AG04450 (cell line): ENCODE data around the gene VWA3A. TPM values are rescaled to one million over a fixed set of nuclear protein-coding genes. Genes with fewer than 3 reads are reported as not detected.

Experiments
- CTCF ChIA-PET: fragments of 300-600, 350-600 bp; formaldehyde crosslinking; extraction: SDS; loops from one replicate; lab custom pipeline; 2022; ENCODE audit warnings: antibody characterized with exemption, inconsistent platforms; lab: Charles Lee
- POLR2A ChIA-PET: fragments of 350-600 bp; formaldehyde crosslinking; extraction: SDS; loops from one replicate; lab custom pipeline; 2021; ENCODE audit warnings: antibody characterized with exemption, inconsistent platforms; lab: Yijun Ruan, JAX
- DNase-seq: peaks from one replicate; pipeline ENCODE4 v3.0.0-alpha.2; 2011; ENCODE audit warnings: low read depth, low spot score
- H3K27ac ChIP-seq: one replicate; pipeline ENCODE4 v1.5.1; 2012; ENCODE audit warnings: low read depth, low read length, control low read depth
- H3K27me3 ChIP-seq: one replicate; pipeline ENCODE4 v1.6.0; 2012; ENCODE audit warnings: low read length; ENCODE audit not compliant: control insufficient read depth, insufficient read depth
- H3K4me3 ChIP-seq: 2 replicates; pipeline ENCODE4 v1.5.1; 2011; ENCODE audit warnings: mild to moderate bottlenecking, low read depth, low read length, control low read depth
- H3K9me3 ChIP-seq: 2 replicates; pipeline ENCODE4 v1.5.1; 2012; ENCODE audit warnings: low read length; ENCODE audit not compliant: control insufficient read depth, insufficient read depth
- polyA plus RNA-seq: library from polyadenylated mRNA; depleted of rRNA; stranded (reverse); fragments of >200 nt; gene quantifications from 2 replicates; pipeline ENCODE4 v1.2.3, GENCODE V29; 2011
- TF ChIP-seq, protein P1 (sequence below): IDR thresholded peaks from 2 replicates; pipeline ENCODE4 v1.5.1; 2011; ENCODE audit warnings: low read depth, low read length, control low read depth, inconsistent platforms

Gene VWA3A
- polyA plus RNA-seq, 1 experiment = not detected

DNA sequence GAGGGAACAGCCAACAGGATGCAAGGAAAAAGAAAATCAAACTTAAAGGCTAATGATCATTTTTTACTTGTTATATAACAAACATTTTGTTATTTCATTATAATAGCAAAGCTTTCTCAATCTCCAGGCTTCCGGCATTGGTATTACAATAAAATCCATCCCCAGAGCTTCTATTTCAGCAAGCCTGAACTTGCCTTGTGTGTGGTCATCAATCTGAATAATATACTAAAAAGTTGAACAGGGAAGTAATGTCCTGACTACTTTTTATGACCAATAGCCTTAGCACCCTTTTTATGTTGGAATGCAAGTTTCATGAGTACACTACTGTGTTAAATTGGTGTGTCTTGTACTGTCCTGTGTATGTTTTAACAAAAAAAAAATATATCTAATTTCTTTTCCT, 27.1 kb upstream of the VWA3A start:
- CTCF ChIA-PET = interaction anchor here (1.4 to 6.5 kb wide), 2 partner anchors 10 to 12 kb away, joined by 4 to 86 read pairs; no protein-coding TSS in a partner anchor
- peaks cover 6% of the 10 kb centered on the region; the same call in 1 of the 2 replicates for H3K9me3 ChIP-seq
- no peak overlapping the region for H3K4me3 ChIP-seq
- DNase-seq = no peak
- no peaks in the 10 kb centered on the region for H3K27me3 ChIP-seq
- POLR2A ChIA-PET = no interaction called here
- TF ChIP-seq, protein P1, sequence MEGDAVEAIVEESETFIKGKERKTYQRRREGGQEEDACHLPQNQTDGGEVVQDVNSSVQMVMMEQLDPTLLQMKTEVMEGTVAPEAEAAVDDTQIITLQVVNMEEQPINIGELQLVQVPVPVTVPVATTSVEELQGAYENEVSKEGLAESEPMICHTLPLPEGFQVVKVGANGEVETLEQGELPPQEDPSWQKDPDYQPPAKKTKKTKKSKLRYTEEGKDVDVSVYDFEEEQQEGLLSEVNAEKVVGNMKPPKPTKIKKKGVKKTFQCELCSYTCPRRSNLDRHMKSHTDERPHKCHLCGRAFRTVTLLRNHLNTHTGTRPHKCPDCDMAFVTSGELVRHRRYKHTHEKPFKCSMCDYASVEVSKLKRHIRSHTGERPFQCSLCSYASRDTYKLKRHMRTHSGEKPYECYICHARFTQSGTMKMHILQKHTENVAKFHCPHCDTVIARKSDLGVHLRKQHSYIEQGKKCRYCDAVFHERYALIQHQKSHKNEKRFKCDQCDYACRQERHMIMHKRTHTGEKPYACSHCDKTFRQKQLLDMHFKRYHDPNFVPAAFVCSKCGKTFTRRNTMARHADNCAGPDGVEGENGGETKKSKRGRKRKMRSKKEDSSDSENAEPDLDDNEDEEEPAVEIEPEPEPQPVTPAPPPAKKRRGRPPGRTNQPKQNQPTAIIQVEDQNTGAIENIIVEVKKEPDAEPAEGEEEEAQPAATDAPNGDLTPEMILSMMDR = no peak
- no peak overlapping the region for H3K27ac ChIP-seq

DNA sequence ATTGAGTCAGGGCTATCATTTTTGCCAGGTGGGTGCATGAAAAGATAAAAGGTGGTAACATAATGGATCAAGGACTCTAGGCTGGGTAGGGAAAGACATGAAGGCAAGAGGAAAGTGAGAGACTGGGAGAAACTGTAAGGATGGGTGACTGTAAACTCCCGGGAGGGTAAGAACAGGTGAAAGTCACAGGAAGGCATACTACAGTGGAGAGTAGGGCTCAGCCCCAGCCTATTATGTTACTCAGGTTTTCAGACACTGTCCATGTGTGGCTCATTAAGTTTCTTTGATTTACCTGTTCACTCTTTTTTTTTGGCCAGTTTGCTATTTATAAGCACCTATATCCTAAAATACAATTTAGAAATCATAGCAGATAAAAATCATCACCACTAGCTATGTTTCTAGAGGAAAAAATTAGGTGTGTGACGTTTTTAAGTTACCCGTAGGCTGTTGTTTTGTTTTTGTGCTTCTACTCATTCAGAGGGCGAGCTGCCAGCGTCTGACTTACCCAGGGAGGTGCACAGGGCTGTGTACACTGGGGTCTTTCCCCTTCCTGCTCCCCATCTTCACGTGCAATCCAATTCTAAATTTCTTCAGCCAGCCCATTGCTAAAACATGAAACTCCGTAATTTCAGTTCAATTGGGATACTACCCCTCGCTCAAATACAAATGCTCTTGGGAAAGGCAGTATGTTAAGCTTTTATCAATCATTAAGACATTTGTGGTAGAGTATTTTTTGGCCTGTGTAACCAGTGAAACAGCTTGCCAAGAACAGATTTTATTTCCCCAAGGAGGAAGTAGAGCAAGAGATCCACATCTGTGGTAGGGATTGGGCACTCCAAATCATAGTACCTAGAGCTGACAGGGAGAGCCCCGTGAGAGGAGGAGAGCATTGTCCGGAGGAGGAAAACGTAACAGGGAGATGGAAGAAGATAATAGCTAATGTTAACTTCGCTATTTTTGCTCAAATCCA, 21.7 kb upstream of the VWA3A start:
- POLR2A ChIA-PET = interaction anchor here (1.3 kb wide), 1 partner anchor 63 kb away, joined by 7 read pairs; the partner anchor contains the start of gene MOSMO
- H3K27ac ChIP-seq = peak overlapping the region; percentile 25
- peak overlapping the region; percentile 23; the same call in 1 of the 2 replicates for H3K4me3 ChIP-seq
- H3K9me3 ChIP-seq = peaks cover 6% of the 10 kb centered on the region; the same call in 1 of the 2 replicates
- no peaks in the 10 kb centered on the region for H3K27me3 ChIP-seq
- TF ChIP-seq, protein P1 = no peak
- DNase-seq = no peak
- CTCF ChIA-PET = interaction anchor here (1.5 to 2.7 kb wide), 4 partner anchors 28 to 118 kb away, joined by 4 to 12 read pairs (median 8); no protein-coding TSS in a partner anchor

DNA sequence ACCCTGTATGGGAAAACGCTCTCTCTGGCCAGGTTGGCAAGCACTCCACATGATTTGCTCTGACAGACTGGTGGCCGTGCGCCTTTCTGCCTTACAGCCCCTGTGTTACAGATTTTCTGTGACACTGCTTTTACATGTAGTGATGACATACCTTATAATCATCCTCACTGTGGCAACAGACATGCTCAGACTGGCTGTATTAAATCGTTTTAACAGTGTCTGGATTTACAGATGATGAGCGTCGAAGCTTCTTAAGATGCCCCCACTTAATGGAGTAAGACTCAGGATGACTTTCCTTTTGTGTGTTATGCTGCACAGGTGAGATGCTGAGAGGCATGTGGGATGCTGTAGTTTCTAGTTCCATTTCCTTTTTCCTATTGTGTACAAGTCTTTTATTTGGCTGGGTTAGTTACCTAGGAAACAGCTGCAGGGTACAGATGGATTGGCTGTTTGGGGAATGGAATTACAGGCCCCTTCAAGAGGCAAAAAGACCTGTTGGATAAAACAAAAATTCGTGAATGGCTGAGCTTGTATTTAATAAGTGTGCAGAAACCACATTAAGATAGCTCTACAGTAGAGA, 20.9 kb upstream of the VWA3A start:
- H3K4me3 ChIP-seq = no peak overlapping the region
- CTCF ChIA-PET = interaction anchor here (1.5 to 2.7 kb wide), 4 partner anchors 28 to 117 kb away, joined by 4 to 12 read pairs (median 8); no protein-coding TSS in a partner anchor
- POLR2A ChIA-PET = interaction anchor here (1.3 kb wide), 1 partner anchor 64 kb away, joined by 7 read pairs; the partner anchor contains the start of gene MOSMO
- TF ChIP-seq, protein P1 = no peak
- no peak for DNase-seq
- peaks cover 4% of the 10 kb centered on the region; the same call in 1 of the 2 replicates for H3K9me3 ChIP-seq
- H3K27me3 ChIP-seq = no peaks in the 10 kb centered on the region
- H3K27ac ChIP-seq = peak overlapping the region; percentile 25

DNA sequence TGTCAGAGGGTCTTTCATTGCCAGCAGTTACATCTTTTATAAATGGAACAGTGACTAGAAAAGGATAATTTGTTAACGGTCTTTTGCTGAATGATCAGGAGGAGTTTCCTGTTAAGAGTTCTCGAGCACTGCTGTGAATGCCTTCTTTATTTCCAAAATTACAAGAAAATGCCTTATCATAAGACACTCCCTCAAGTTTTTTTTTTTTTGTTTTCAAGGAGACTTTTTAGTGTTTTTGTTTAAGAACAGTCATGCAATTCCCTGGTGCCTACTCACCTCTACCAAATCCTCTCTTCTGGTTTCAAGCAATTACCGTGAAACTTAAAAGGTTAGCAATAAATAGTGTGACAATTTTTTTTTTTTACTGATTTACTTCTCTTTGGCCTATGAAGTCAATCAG, 19.0 kb upstream of the VWA3A start:
- Histone ChIP-seq H3K27ac (no peak overlapping the region), H3K27me3 (no peaks in the 10 kb centered on the region), H3K4me3 (no peak overlapping the region), H3K9me3 (no peaks in the 10 kb centered on the region)
- ChIA-PET POLR2A (interaction anchor here (0.7 kb wide), 2 partner anchors 105 to 150 kb away, joined by 5 to 6 read pairs; no protein-coding TSS in a partner anchor), CTCF (interaction anchor here (0.6 to 1.5 kb wide), 2 partner anchors 72 to 597 kb away, joined by 4 to 6 read pairs; no protein-coding TSS in a partner anchor)
- TF ChIP-seq, protein P1 = no peak
- no peak for DNase-seq
